Measurements from ENCODE around the gene KCNIP3. TPM values are rescaled to one million over a fixed set of nuclear protein-coding genes. Genes with fewer than 3 reads are reported as not detected.

Gene KCNIP3
- total and polyA plus RNA-seq, 4 donors, result 0.26 to 1.1 (median 0.62) TPM

- Histone ChIP-seq H3K9ac (ENCODE audit: low read depth in 1 of 2, low read length in 2 of 2) (no peak overlapping the region), H3K27ac (ENCODE audit: low read depth in 1 of 2, low read length in 2 of 2) (no peak overlapping the region), H3K36me3 (ENCODE audit: control insufficient read depth in 4 of 4, insufficient read depth in 3 of 4, low read depth in 1 of 4, low read length in 3 of 4) (no peaks in the 10 kb centered on the region), H3K4me3 (ENCODE audit: low read depth in 1 of 3, low read length in 3 of 3) (no peak overlapping the region), H3K27me3 (ENCODE audit: control insufficient read depth in 4 of 4, insufficient read depth in 4 of 4, low read length in 3 of 4) (no peaks in the 10 kb centered on the region), H3K4me1 (ENCODE audit: control insufficient read depth in 4 of 4, insufficient read depth in 4 of 4, low read length in 3 of 4) (no peaks in the 10 kb centered on the region), H3K9me3 (ENCODE audit: control insufficient read depth in 4 of 4, low read length in 3 of 4) (no peaks in the 10 kb centered on the region)
- no peak for DNase-seq (ENCODE audit: low spot score)
- TF ChIP-seq NR2F2 (IDR thresholded peaks at IDR 0.05) (no peak), GABPA (IDR thresholded peaks at IDR 0.05 in 1 of 2, conservative IDR thresholded peaks at IDR 0.05 in 1 of 2) (no peak), FOXA1 (IDR thresholded peaks at IDR 0.05) (no peak), CTCF (IDR thresholded peaks at IDR 0.05; ENCODE audit: low read depth, low read length, missing input control) (no peak), FOXA2 (IDR thresholded peaks at IDR 0.05) (no peak)
- 95% methylated on average over 8 of the region's 8 CpGs for WGBS
These were observed 34.9 kb downstream of the KCNIP3 start for GRCh38 chr2:95332036-95332435.

- no peaks in the 10 kb centered on the region for H3K36me3 ChIP-seq (ENCODE audit: control insufficient read depth in 4 of 4, insufficient read depth in 3 of 4, low read depth in 1 of 4, low read length in 3 of 4)
- H3K9me3 ChIP-seq (ENCODE audit: control insufficient read depth in 4 of 4, low read length in 3 of 4), result no peaks in the 10 kb centered on the region
- H3K9ac ChIP-seq (ENCODE audit: low read depth in 1 of 2, low read length in 2 of 2), result no peak overlapping the region
- H3K27me3 ChIP-seq (ENCODE audit: control insufficient read depth in 4 of 4, insufficient read depth in 4 of 4, low read length in 3 of 4), result no peaks in the 10 kb centered on the region
- H3K4me1 ChIP-seq (ENCODE audit: control insufficient read depth in 4 of 4, insufficient read depth in 4 of 4, low read length in 3 of 4), result no peaks in the 10 kb centered on the region
- H3K4me3 ChIP-seq (ENCODE audit: low read depth in 1 of 3, low read length in 3 of 3), result no peak overlapping the region
- DNase-seq (ENCODE audit: low spot score), result no peak
- 87% methylated on average over 7 of the region's 7 CpGs for WGBS
- TF ChIP-seq REST (IDR thresholded peaks at IDR 0.05) (no peak), GABPA (IDR thresholded peaks at IDR 0.05 in 1 of 2, conservative IDR thresholded peaks at IDR 0.05 in 1 of 2) (no peak), TAF1 (conservative IDR thresholded peaks at IDR 0.05) (no peak), NR2F2 (IDR thresholded peaks at IDR 0.05) (no peak), FOXA1 (IDR thresholded peaks at IDR 0.05) (no peak), RXRA (IDR thresholded peaks at IDR 0.05) (no peak), HNF4A (conservative IDR thresholded peaks at IDR 0.05) (no peak), YY1 (IDR thresholded peaks at IDR 0.05) (no peak)
- H3K27ac ChIP-seq (ENCODE audit: low read depth in 1 of 2, low read length in 2 of 2), result no peak overlapping the region
These were observed 35.9 kb downstream of the KCNIP3 start for GRCh38 chr2:95333056-95333455.

GRCh38 chr2:95333888-95334338 lies 36.8 kb downstream of the KCNIP3 start:
- no peak overlapping the region for H3K9ac ChIP-seq (ENCODE audit: low read depth in 1 of 2, low read length in 2 of 2)
- no peak overlapping the region for H3K27ac ChIP-seq (ENCODE audit: low read depth in 1 of 2, low read length in 2 of 2)
- no peak overlapping the region for H3K4me3 ChIP-seq (ENCODE audit: low read depth in 1 of 3, low read length in 3 of 3)
- H3K4me1 ChIP-seq (ENCODE audit: control insufficient read depth in 4 of 4, insufficient read depth in 4 of 4, low read length in 3 of 4), result no peaks in the 10 kb centered on the region
- no peaks in the 10 kb centered on the region for H3K36me3 ChIP-seq (ENCODE audit: control insufficient read depth in 4 of 4, insufficient read depth in 3 of 4, low read depth in 1 of 4, low read length in 3 of 4)
- no peak for DNase-seq (ENCODE audit: low spot score)
- H3K27me3 ChIP-seq (ENCODE audit: control insufficient read depth in 4 of 4, insufficient read depth in 4 of 4, low read length in 3 of 4), result no peaks in the 10 kb centered on the region
- 87% methylated on average over 11 of the region's 11 CpGs for WGBS
- H3K9me3 ChIP-seq (ENCODE audit: control insufficient read depth in 4 of 4, low read length in 3 of 4), result no peaks in the 10 kb centered on the region
- TF ChIP-seq EGR1 (IDR thresholded peaks at IDR 0.05; ENCODE audit: low read depth in 2 of 2) (no peak), HNF4A (conservative IDR thresholded peaks at IDR 0.05) (no peak), RAD21 (IDR thresholded peaks at IDR 0.05) (no peak), RXRA (IDR thresholded peaks at IDR 0.05) (no peak), NR2F2 (IDR thresholded peaks at IDR 0.05) (no peak), ATF3 (IDR thresholded peaks at IDR 0.05) (no peak), CTCF (IDR thresholded peaks at IDR 0.05; ENCODE audit: low read depth, low read length, missing input control) (no peak), SP1 (IDR thresholded peaks at IDR 0.05) (no peak), GABPA (IDR thresholded peaks at IDR 0.05 in 1 of 2, conservative IDR thresholded peaks at IDR 0.05 in 1 of 2) (no peak), MAX (IDR thresholded peaks at IDR 0.05) (no peak), REST (IDR thresholded peaks at IDR 0.05) (no peak), TAF1 (conservative IDR thresholded peaks at IDR 0.05) (no peak), YY1 (IDR thresholded peaks at IDR 0.05) (no peak)

All from liver (tissue), 9 donors.